GM10266 (cell line): Measurements from ENCODE around the gene SGK1.
"Not testable (repeated sequence)": the region's sequence is repeated elsewhere in the genome, so short reads cannot be mapped to it uniquely, and the experiment has no call there.

Experiments
- DNase-seq: peaks from one replicate; pipeline ENCODE4 v3.0.0; 2012; ENCODE audit errors: extremely low spot score
- TF ChIP-seq, protein P1 (sequence below): IDR thresholded peaks from 2 replicates; pipeline ENCODE4 v1.5.1; 2012; ENCODE audit warnings: mild to moderate bottlenecking, low read depth; ENCODE audit not compliant: control insufficient read depth, insufficient read depth; ENCODE audit errors: missing control alignments

Gene SGK1

DNA sequence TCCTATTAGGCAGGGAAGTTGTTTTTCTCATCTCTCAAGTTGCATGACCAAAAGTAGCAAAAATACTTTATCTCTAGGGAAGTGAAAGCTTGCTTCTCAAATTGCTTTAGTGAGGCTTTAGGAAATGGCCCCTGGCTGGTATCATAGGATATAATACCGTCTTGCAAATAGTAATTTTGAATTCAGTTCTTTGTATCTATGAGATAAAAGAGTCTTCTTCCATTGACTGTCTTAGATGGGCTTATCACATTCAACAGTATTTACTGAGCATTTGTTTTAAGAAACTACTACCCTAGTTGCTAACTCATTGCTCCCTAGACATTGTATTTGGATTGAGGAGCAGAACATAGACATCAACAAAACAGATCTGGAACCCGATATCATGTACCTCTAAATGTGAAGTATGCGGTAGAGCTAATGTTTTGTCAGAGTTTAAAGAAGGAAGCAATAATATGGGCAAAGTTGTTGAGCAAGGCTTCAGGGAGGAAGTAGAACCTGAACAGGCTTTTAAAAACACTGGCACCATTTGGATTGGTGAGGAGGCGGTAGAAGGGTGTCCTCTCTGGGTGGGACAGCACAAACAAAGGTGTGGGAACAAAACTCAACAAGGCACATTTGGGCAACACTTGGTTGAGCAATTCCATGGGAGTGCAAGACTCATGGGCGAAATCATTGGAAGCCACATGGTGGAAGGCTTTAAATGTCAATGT, 101.5 kb downstream of the SGK1 start:
- TF ChIP-seq, protein P1, sequence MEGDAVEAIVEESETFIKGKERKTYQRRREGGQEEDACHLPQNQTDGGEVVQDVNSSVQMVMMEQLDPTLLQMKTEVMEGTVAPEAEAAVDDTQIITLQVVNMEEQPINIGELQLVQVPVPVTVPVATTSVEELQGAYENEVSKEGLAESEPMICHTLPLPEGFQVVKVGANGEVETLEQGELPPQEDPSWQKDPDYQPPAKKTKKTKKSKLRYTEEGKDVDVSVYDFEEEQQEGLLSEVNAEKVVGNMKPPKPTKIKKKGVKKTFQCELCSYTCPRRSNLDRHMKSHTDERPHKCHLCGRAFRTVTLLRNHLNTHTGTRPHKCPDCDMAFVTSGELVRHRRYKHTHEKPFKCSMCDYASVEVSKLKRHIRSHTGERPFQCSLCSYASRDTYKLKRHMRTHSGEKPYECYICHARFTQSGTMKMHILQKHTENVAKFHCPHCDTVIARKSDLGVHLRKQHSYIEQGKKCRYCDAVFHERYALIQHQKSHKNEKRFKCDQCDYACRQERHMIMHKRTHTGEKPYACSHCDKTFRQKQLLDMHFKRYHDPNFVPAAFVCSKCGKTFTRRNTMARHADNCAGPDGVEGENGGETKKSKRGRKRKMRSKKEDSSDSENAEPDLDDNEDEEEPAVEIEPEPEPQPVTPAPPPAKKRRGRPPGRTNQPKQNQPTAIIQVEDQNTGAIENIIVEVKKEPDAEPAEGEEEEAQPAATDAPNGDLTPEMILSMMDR = no peak
- DNase-seq = no peak

DNA sequence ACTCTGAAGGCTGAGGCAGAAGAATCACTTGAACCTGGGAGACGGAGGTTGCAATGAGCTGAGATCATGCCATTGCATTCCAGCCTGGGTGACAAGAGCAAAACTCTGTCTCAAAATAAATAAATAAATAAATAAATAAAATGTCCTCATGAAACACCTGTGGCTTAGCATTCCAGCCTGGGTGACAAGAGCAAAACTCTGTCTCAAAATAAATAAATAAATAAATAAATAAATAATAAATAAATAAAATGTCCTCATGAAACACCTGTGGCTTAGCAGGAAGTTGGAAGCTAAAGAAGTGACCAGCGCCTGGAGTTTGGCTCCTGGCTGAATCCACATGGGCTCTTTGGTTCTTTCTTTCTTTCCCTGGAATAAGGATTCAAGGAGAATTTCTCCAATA, 104.5 kb downstream of the SGK1 start:
- not testable (repeated sequence) for DNase-seq

DNA sequence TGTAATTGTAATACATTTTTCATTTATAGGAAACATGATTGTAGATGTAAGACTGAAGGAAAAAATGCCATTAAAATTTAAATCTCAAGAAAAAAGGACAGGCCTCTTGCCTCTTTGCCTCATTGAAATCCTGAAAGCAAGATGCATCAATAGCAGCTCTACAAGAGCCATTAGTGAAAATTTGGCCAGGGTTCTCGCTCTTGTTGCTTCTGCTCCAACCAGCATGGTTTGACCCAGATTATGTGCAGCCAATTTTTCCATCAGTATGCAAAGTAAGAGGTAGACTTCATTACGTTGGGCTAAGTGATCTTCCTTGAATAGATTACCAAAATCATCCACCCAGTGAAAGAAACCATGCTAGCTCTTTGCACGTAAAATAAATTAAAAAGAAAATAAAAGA, 106.6 kb downstream of the SGK1 start:
- DNase-seq = no peak
- TF ChIP-seq, protein P1 = no peak

DNA sequence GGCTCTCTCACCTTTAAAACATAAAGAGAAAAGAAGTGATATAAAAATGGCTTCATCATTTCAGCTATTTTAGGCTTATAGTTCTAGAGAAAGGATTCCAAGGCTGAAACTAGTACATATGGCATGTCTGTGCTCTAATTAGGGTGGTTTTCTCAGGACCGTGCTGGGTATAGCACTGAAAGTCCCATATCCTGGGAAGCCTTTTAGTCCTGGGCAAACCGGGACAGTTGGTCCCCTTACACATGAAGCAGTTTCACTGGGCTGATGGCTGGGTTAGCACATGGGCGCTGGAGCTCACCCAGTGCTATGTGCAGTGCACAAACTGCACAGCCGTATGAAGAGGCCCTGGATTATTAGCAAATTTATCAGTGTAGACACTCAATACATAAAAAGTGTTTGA, 110.5 kb downstream of the SGK1 start:
- DNase-seq = no peak
- TF ChIP-seq, protein P1 = no peak

DNA sequence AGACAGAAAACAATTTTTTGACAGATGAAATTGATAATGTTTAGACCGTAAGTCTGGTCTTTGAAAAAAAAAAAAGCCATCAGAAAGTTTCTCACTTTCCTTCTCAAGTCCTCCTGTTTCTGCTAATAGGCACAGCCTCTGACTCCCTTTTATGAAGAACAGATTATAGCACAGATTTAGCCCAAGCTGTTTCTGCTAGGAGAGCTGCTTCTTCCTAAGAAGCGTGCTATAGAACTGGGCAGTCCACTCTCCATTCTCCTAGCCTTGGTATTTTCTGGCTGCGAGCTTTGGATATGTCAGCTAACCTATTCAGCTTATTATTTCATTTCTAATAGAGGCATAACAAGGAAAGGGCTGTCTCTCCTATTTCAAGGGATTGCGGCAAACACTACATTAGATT, 112.5 kb downstream of the SGK1 start:
- no peak for DNase-seq
- TF ChIP-seq, protein P1 = no peak

DNA sequence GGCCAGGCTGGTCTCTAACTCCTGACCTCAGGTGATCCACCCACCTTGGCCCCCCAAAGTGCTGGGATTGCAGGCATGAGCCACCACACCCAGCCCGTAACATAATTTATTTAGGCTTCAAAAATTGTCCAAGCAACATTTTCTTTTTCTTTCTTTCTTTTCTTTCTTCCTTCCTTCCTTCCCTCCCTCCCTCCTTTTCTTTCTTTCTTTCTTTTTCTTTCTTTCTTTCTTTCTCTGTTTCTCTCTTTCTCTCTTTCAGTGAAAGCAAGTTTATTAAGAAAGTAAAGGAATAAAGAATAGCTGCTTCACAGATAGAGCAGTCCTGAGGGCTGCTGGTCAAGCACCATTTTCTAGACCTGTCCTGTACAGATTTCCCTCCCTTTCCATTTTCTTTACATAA, 113.2 kb downstream of the SGK1 start:
- not testable (repeated sequence) for DNase-seq

DNA sequence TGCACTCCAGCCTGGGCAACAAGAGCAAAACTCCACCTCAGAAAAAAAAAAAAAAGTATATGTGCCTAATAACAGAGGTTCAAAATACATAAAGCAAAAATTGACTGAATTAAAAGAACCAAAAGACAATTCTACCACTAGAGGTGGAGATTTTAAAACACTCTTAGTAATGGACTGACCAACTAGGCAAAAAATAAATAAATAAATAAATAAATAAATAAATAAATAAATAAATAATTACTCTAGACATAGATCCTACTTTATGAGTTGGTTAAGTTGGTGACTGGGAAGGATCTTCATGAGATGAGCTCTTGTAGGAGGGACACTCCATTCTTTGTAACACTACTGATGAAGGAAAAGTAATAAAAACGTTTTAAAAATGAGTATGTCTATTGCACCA, 113.9 kb downstream of the SGK1 start:
- TF ChIP-seq, protein P1 = no peak
- no peak for DNase-seq

DNA sequence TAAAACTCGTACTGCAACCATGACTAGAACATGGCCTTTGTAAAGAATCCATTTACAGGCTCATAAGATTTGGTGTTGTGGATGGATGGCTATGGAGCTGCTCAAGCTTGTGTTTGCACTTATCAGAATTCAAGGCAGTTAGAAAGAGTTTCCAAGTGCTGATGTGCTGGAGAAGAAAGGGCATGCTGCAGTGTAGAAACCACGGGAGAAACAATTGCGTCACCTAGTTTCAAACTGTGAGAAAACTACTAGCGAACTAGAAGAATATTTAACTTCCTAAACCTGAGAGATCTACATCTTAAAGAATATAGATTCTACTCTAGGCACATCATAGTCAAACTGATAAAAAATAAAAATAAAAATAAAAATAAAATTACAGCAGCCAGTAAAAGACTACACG, 116.2 kb downstream of the SGK1 start:
- no peak for DNase-seq
- TF ChIP-seq, protein P1 = no peak
